IPS-18a (cell line): ENCODE results near the gene VSTM2B.
A peak's percentile ranks its signal among the peaks of the same experiment; 100 is the strongest.

ENCODE experiments used
- H3K27ac ChIP-seq: one replicate; pipeline ENCODE4 v1.5.1; 2013; ENCODE audit warnings: low read length
- H3K27me3 ChIP-seq: one replicate; pipeline ENCODE4 v1.6.1; 2013; ENCODE audit warnings: mild to moderate bottlenecking, low read length; ENCODE audit not compliant: control insufficient read depth, insufficient read depth
- H3K36me3 ChIP-seq: one replicate; pipeline ENCODE4 v1.6.1; 2013; ENCODE audit warnings: low read depth, low read length; ENCODE audit not compliant: control insufficient read depth
- H3K4me1 ChIP-seq: one replicate; pipeline ENCODE4 v1.6.1; 2013; ENCODE audit warnings: low read depth, low read length; ENCODE audit not compliant: control insufficient read depth
- H3K4me3 ChIP-seq: one replicate; pipeline ENCODE4 v1.5.1; 2013; ENCODE audit warnings: low read length
- H3K9ac ChIP-seq: one replicate; pipeline ENCODE4 v1.6.1; 2013; ENCODE audit warnings: mild to moderate bottlenecking, low read length, moderate library complexity
- H3K9me3 ChIP-seq: one replicate; pipeline ENCODE4 v1.6.1; 2013; ENCODE audit warnings: low read depth, low read length; ENCODE audit not compliant: control insufficient read depth

Gene VSTM2B

GRCh38 chr19:29527500-29528328, 1.9 kb downstream of the VSTM2B start:
- Histone ChIP-seq H3K4me3 (peak overlapping the region; percentile 54), H3K4me1 (peaks cover 8% of the 10 kb centered on the region), H3K9me3 (no peaks in the 10 kb centered on the region), H3K27me3 (peaks cover 94% of the 10 kb centered on the region), H3K27ac (no peak overlapping the region), H3K36me3 (no peaks in the 10 kb centered on the region), H3K9ac (no peak overlapping the region)

GRCh38 chr19:29528350-29528945, 2.7 kb downstream of the VSTM2B start:
- H3K4me1 ChIP-seq = peaks cover 8% of the 10 kb centered on the region
- peak overlapping the region; percentile 54 for H3K4me3 ChIP-seq
- no peaks in the 10 kb centered on the region for H3K9me3 ChIP-seq
- peaks cover 87% of the 10 kb centered on the region for H3K27me3 ChIP-seq
- no peaks in the 10 kb centered on the region for H3K36me3 ChIP-seq
- no peak overlapping the region for H3K27ac ChIP-seq
- H3K9ac ChIP-seq = no peak overlapping the region

DNA sequence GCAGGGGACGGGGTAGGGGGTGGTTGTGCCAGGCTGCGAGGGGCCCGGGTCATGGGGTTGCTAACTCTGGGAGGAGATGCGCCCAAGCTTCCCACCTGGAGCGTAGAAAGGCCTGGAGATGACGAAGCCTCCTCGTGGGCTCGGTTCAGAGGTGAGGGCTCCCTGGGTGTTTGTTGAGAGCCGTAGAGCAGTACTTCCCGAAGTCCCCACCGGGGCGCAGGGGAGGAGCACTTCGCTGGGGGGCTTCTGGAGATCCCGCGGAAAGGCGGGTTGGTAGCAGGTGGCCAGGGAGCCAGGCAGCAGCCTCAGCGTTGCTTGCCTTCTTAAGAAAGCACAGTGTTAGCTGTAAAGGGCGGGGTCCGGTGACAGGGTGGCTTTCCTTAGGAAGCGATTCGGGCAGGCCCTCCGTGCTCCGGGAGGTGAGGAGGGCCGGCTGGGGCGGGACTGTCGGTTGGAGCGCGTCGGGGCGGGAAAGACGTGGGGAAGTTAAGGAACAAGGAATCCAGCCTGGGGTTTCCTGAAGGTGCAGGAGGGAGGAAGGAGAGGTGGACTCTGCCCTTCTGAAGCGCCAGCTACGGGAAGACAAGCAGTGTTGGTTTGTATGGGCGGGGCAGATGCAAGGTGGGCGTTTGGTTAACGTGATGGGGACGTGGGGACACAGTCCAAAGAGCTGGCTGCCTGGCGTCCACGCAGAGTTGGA, 3.3 kb downstream of the VSTM2B start:
- peaks cover 81% of the 10 kb centered on the region for H3K27me3 ChIP-seq

GRCh38 chr19:29529646-29530539, 4.1 kb downstream of the VSTM2B start:
- no peak overlapping the region for H3K9ac ChIP-seq
- no peak overlapping the region for H3K27ac ChIP-seq
- H3K9me3 ChIP-seq = no peaks in the 10 kb centered on the region
- H3K27me3 ChIP-seq = peaks cover 73% of the 10 kb centered on the region
- H3K4me1 ChIP-seq = peaks cover 5% of the 10 kb centered on the region
- H3K36me3 ChIP-seq = no peaks in the 10 kb centered on the region
- peak overlapping the region; percentile 54 for H3K4me3 ChIP-seq

More for the DNA sequence above, 3.3 kb downstream of the VSTM2B start:
- H3K4me1 ChIP-seq = peaks cover 7% of the 10 kb centered on the region
- no peak overlapping the region for H3K27ac ChIP-seq
- no peaks in the 10 kb centered on the region for H3K9me3 ChIP-seq
- no peak overlapping the region for H3K9ac ChIP-seq
- H3K4me3 ChIP-seq = peak overlapping the region; percentile 54
- no peaks in the 10 kb centered on the region for H3K36me3 ChIP-seq

DNA sequence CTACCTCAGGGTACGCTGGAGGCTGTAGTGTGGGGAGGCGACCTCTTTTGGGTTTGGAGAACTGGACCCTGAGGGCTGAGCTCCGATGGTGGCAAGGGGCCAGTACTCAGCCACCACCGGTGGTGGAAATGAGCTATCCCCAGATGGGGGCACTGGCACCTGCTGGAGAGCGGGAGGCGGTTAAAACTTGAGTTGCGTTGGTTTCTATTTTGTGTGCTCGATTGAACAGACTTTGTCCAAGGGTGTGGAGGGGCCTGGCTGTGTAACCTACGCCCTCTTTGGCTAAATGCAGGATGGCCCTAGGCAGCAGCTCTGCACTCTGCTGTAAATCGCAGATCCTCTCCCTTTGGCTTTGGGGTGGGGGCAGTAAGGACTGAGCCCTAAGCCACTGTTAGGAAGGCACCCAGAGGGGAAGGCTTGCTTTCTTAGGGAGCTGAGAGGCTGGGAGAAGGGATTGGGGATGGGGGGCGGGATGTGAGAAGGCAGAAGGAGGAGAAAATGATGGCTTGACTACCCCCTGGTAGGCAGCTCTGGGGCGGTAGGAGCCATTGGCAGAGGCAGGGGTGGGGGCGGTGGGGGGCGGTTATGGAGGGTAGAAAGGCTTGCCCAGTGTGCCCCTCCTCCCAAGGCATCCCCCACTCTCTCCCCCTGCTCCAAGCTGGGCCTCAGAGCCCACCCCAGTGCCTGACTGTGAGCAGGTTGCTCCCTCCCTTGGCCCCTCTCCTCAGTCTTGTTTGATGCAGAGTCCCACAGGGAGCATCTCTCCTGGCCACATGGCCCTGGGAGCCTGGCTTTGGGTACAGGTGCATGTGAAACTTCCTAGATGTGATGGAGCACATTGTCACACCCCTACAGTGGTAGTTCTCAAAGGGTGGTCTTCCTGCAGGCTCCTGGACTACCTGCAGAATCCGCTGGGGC, 5.0 kb downstream of the VSTM2B start:
- H3K4me3 ChIP-seq = peak overlapping the region; percentile 54
- no peaks in the 10 kb centered on the region for H3K9me3 ChIP-seq
- no peak overlapping the region for H3K27ac ChIP-seq
- no peak overlapping the region for H3K9ac ChIP-seq
- peaks cover 7% of the 10 kb centered on the region for H3K4me1 ChIP-seq
- no peaks in the 10 kb centered on the region for H3K36me3 ChIP-seq
- peaks cover 65% of the 10 kb centered on the region for H3K27me3 ChIP-seq

- Histone ChIP-seq H3K27ac (no peak overlapping the region), H3K4me1 (peaks cover 7% of the 10 kb centered on the region), H3K9me3 (no peaks in the 10 kb centered on the region), H3K9ac (no peak overlapping the region), H3K36me3 (no peaks in the 10 kb centered on the region), H3K27me3 (peaks cover 57% of the 10 kb centered on the region), H3K4me3 (no peak overlapping the region)
Measured at GRCh38 chr19:29531458-29532025, 5.7 kb downstream of the VSTM2B start.

DNA sequence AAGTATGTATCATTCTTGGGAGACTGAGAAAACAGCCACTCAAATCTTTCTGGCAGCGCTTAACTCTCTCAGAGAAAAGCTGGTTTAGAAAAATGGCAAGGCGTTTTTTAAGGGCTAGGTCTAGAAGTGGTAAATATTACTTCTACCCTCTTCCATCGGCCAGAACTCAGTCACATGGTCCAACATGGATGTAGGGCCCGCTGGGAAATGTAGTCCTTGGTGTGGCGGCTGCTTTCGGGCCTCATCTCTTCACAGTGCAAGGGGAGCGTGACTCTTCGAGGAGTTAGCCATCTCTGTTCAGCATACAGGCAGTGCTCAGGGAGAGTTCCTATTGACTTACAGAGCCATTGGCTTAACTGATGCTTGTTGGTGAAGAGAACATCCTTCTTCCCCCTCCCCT, 6.3 kb downstream of the VSTM2B start:
- Histone ChIP-seq H3K27me3 (peaks cover 52% of the 10 kb centered on the region), H3K9ac (no peak overlapping the region), H3K9me3 (no peaks in the 10 kb centered on the region), H3K4me1 (peaks cover 7% of the 10 kb centered on the region), H3K4me3 (no peak overlapping the region), H3K27ac (no peak overlapping the region), H3K36me3 (no peaks in the 10 kb centered on the region)

GRCh38 chr19:29532956-29533355, 7.2 kb downstream of the VSTM2B start:
- Histone ChIP-seq H3K4me3 (no peak overlapping the region), H3K27ac (no peak overlapping the region), H3K4me1 (peaks cover 7% of the 10 kb centered on the region), H3K36me3 (no peaks in the 10 kb centered on the region), H3K9me3 (no peaks in the 10 kb centered on the region), H3K27me3 (peaks cover 43% of the 10 kb centered on the region), H3K9ac (no peak overlapping the region)

GRCh38 chr19:29533578-29534544, 8.1 kb downstream of the VSTM2B start:
- peaks cover 7% of the 10 kb centered on the region for H3K4me1 ChIP-seq
- no peaks in the 10 kb centered on the region for H3K9me3 ChIP-seq
- peaks cover 34% of the 10 kb centered on the region for H3K27me3 ChIP-seq
- H3K36me3 ChIP-seq = no peaks in the 10 kb centered on the region
- no peak overlapping the region for H3K9ac ChIP-seq
- H3K27ac ChIP-seq = no peak overlapping the region
- no peak overlapping the region for H3K4me3 ChIP-seq
